ENCODE results near the gene MOCOS. TPM values are rescaled to one million over a fixed set of nuclear protein-coding genes. Genes with fewer than 3 reads are reported as not detected.

Gene MOCOS
- total RNA-seq, 3 donors from 2014 or later: 5.2 to 9.7 (median 9.1) TPM

- intact Hi-C loops (cut with DNase I; ENCODE audit: low total_unique reads): no loop called here
- DNase-seq (ENCODE audit: low spot score in 2 of 2): no peak
Observed at GRCh38 chr18:36269157-36269556, 81.9 kb downstream of the MOCOS start.

GRCh38 chr18:36271153-36271552, 83.9 kb downstream of the MOCOS start:
- DNase-seq (ENCODE audit: low spot score in 2 of 2): no peak
- Histone ChIP-seq H3K27ac (no peak overlapping the region), H3K9me3 (no peaks in the 10 kb centered on the region), H3K4me3 (no peak overlapping the region), H3K36me3 (no peaks in the 10 kb centered on the region), H3K27me3 (no peaks in the 10 kb centered on the region), H3K4me1 (no peaks in the 10 kb centered on the region)
- intact Hi-C loops (cut with DNase I; ENCODE audit: low total_unique reads): no loop called here
- TF ChIP-seq POLR2A (IDR thresholded peaks at IDR 0.05) (no peak), CTCF (IDR thresholded peaks at IDR 0.05) (no peak), POLR2AphosphoS5 (IDR thresholded peaks at IDR 0.05) (no peak)

More at GRCh38 chr18:36269157-36269556, 81.9 kb downstream of the MOCOS start:
- TF ChIP-seq POLR2AphosphoS5 (IDR thresholded peaks at IDR 0.05) (no peak), POLR2A (IDR thresholded peaks at IDR 0.05) (no peak), CTCF (IDR thresholded peaks at IDR 0.05) (no peak)
- Histone ChIP-seq H3K9me3 (no peaks in the 10 kb centered on the region), H3K4me1 (no peaks in the 10 kb centered on the region), H3K4me3 (no peak overlapping the region), H3K27ac (no peak overlapping the region), H3K27me3 (no peaks in the 10 kb centered on the region), H3K36me3 (no peaks in the 10 kb centered on the region)

GRCh38 chr18:36273347-36273746, 86.0 kb downstream of the MOCOS start:
- Histone ChIP-seq H3K4me1 (no peaks in the 10 kb centered on the region), H3K36me3 (no peaks in the 10 kb centered on the region), H3K9me3 (no peaks in the 10 kb centered on the region), H3K4me3 (no peak overlapping the region), H3K27ac (no peak overlapping the region), H3K27me3 (peaks cover 0 to 4% of the 10 kb centered on the region in 2 donors)
- intact Hi-C loops (cut with DNase I; ENCODE audit: low total_unique reads): no loop called here
- no peak for TF ChIP-seq CTCF (IDR thresholded peaks at IDR 0.05)
- TF ChIP-seq POLR2A (IDR thresholded peaks at IDR 0.05): no peak
- TF ChIP-seq POLR2AphosphoS5 (IDR thresholded peaks at IDR 0.05): no peak
- DNase-seq (ENCODE audit: low spot score in 2 of 2): no peak

- H3K36me3 ChIP-seq: no peaks in the 10 kb centered on the region
- TF ChIP-seq POLR2A (IDR thresholded peaks at IDR 0.05) (no peak), CTCF (IDR thresholded peaks at IDR 0.05) (no peak), POLR2AphosphoS5 (IDR thresholded peaks at IDR 0.05) (no peak)
- H3K9me3 ChIP-seq: no peaks in the 10 kb centered on the region
- intact Hi-C loops (cut with DNase I; ENCODE audit: low total_unique reads): no loop called here
- peaks cover 0 to 4% of the 10 kb centered on the region in 2 donors for H3K27me3 ChIP-seq
- no peak for DNase-seq (ENCODE audit: low spot score in 2 of 2)
- H3K27ac ChIP-seq: no peak overlapping the region
- H3K4me3 ChIP-seq: no peak overlapping the region
- no peaks in the 10 kb centered on the region for H3K4me1 ChIP-seq
Observed at GRCh38 chr18:36274083-36274715, 86.9 kb downstream of the MOCOS start.

GRCh38 chr18:36275561-36275960, 88.3 kb downstream of the MOCOS start:
- intact Hi-C loops (cut with DNase I; ENCODE audit: low total_unique reads): no loop called here
- H3K27ac ChIP-seq: no peak overlapping the region
- no peaks in the 10 kb centered on the region for H3K4me1 ChIP-seq
- no peak overlapping the region for H3K4me3 ChIP-seq
- peaks cover 0 to 4% of the 10 kb centered on the region in 2 donors for H3K27me3 ChIP-seq
- no peak for DNase-seq (ENCODE audit: low spot score in 2 of 2)
- no peaks in the 10 kb centered on the region for H3K9me3 ChIP-seq
- H3K36me3 ChIP-seq: no peaks in the 10 kb centered on the region
- TF ChIP-seq POLR2AphosphoS5 (IDR thresholded peaks at IDR 0.05): no peak
- TF ChIP-seq CTCF (IDR thresholded peaks at IDR 0.05): no peak
- TF ChIP-seq POLR2A (IDR thresholded peaks at IDR 0.05): no peak
